SK-MEL-5 (cell line): Measurements from ENCODE around the gene FNDC8. TPM values are rescaled to one million over a fixed set of nuclear protein-coding genes. Genes with fewer than 3 reads are reported as not detected.
"Not testable (repeated sequence)": the region's sequence is repeated elsewhere in the genome, so short reads cannot be mapped to it uniquely, and the experiment has no call there.

Experiments
- DNase-seq: peaks from one replicate; pipeline ENCODE4 v3.0.0-alpha.2; 2016; ENCODE audit warnings: low read depth, low spot score
- in situ Hi-C: cut with HindIII; loops from 2 replicates; pipeline ENCODE4 v1.10.0; 2016; ENCODE audit warnings: low sequenced_read_pairs, high pct_unique_total_duplicates, low pct_unique_long_range_greater_than_20kb
- total RNA-seq: library from RNA; depleted of rRNA; stranded (reverse); fragments of >200 nt; shearing (Covaris generic); gene quantifications from 2 replicates; pipeline ENCODE4 v1.2.3, GENCODE V29; 2014

FNDC8 gene
- total RNA-seq, 1 experiment from 2014 or later, result not detected

- DNase-seq, result peak; percentile 75
- in situ Hi-C loops, result no loop called here
These were observed 32.4 kb upstream of the FNDC8 start for GRCh38 chr17:35088881-35089585.

DNA sequence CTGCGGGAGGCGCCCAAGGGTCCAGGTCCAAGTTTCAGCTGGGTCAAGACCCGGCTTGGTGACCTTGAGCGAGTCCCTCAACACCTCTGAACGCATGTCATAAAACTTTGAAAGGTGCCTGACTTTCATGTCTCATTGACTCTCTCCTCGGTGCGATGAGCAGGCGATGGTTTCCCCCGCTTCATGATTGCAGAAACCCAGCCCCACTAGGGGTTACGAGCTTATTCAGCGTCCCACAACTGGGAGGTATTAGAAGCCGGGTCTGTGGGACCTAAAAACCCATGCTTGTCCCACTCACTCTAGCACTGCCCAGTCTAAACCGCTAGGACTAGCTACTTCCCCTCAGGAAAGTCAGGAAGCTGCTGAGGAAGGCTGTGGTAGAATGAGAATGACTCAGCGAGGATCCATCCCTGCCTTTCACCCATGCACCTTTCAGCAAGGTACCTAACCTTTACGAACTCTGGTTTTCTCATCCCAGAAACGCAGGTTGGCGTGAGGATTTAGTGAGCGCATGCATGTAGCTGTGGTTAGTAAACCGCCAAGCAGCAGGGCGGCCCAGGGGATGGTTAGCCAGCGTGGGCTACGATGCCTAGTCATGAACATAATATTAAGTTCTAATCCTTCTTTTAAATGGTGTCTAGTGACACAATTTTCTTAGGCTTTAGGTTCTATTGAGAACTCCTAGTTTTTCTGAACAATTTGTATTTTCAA is 31.7 kb upstream of the FNDC8 start:
- in situ Hi-C loops, result no loop called here
- DNase-seq, result peak; percentile 48

DNA sequence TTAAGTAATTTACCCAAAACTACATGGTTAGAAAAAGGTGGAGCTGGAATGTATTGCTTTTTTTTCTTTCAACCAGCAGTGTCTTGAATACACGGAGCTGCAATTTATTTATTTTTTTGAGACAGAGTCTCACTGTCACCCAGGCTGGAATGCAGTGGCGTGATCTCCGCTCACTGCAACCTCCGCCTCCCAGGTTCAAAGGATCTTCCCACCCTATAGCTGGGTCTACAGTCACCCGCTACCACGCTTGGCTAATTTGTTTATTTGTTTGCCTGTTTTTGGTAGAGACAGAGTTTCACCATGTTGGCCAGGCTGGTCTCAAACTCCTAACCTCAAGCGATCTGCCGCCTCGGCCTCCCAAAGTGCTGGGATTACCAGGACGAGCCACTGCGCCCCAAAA is 30.7 kb upstream of the FNDC8 start:
- DNase-seq, in situ Hi-C loops: not testable (repeated sequence)

GRCh38 chr17:35094902-35095301 is 26.5 kb upstream of the FNDC8 start:
- in situ Hi-C loops, result no loop called here
- peak; percentile 52 for DNase-seq

DNA sequence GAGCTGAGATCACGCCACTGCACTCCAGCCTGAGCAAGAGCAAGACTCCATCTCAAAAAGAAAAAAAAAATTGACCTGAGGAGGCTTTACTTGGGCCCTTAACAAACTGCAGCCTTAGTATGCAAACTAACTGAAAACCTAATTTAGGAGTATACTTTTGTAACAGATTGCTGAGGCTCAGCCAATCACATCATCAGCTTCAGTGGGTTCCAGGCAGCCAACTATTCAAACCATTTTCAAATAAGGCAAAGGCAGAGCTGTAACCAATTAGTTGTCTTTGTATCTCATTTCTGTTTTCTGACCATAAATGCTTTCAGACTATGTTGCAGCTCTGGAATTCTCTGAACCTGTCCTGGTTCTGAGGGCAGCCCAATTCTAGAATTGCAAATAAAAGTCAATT is 25.7 kb upstream of the FNDC8 start:
- DNase-seq, result no peak
- in situ Hi-C loops, result no loop called here

DNA sequence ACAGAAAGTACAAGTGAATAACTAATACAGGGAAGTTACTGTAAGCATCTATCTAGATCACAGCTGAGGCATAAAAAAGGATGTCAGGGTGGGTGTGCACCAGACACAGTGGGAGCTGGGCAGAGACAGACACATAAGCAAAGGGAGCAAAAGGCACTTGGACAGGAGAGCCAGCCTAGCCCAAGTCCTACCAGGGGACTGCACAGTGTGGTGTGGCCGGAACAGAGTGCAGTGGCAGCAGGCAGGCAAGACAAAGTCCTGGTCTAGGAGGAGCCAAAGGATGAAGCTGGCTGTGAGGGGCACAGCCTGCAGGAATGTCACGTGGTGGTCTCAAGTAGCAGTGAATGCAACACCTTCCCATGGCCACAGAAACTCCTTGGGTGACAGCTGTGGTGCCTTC is 23.6 kb upstream of the FNDC8 start:
- in situ Hi-C loops, result no loop called here
- DNase-seq, result no peak

- in situ Hi-C loops, result no loop called here
- no peak for DNase-seq
These were observed 21.5 kb upstream of the FNDC8 start for GRCh38 chr17:35099908-35100307.

GRCh38 chr17:35101036-35101435 is 20.4 kb upstream of the FNDC8 start:
- in situ Hi-C loops, result no loop called here
- DNase-seq, result no peak

- in situ Hi-C loops, result no loop called here
These were observed 19.7 kb upstream of the FNDC8 start for GRCh38 chr17:35101725-35102124.

DNA sequence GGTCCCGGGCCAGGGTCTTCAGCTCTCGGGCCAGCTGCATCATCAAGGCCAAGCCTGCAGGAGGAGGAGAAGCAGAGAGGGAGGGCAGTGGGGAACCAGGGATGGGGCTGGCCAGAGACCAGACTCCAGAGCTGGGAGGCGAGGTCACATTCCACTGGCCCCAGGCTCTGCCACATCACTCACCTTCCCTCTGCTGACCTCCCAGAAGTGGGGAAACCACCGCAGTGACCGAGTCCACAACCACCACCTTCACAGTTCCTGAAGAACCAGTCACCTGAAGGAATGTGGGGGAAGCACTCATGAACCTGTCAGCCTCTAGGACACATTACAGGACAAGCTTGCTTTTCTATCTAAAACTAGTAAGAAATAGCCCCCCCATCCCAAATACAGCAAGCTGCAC is 18.1 kb upstream of the FNDC8 start:
- in situ Hi-C loops, result no loop called here

More at GRCh38 chr17:35101725-35102124, 19.7 kb upstream of the FNDC8 start:
- no peak for DNase-seq

GRCh38 chr17:35104844-35105450 is 16.5 kb upstream of the FNDC8 start:
- in situ Hi-C loops, result no loop called here
- no peak for DNase-seq

More for the DNA sequence above, 18.1 kb upstream of the FNDC8 start:
- DNase-seq, result no peak

DNA sequence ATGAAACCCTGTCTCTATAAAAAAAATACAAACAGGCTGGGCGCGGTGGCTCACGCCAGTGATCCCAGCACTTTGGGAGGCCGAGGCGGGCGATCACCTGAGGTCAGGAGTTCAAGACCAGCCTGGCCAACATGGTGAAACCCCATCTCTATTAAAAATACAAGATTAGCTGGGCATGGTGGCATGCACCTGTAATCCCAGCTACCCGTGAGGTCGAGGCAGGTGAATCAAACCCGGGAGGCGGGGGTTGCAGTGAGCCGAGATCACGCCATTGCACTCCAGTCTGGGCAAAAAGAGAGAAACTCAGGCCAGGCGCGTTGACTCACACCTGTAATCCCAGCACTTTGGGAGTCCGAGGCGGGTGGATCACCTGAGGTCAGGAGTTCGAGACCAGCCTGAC is 10.6 kb upstream of the FNDC8 start:
- in situ Hi-C loops, DNase-seq: not testable (repeated sequence)

GRCh38 chr17:35116845-35117244 is 4.6 kb upstream of the FNDC8 start:
- no peak for DNase-seq
- in situ Hi-C loops, result no loop called here

DNA sequence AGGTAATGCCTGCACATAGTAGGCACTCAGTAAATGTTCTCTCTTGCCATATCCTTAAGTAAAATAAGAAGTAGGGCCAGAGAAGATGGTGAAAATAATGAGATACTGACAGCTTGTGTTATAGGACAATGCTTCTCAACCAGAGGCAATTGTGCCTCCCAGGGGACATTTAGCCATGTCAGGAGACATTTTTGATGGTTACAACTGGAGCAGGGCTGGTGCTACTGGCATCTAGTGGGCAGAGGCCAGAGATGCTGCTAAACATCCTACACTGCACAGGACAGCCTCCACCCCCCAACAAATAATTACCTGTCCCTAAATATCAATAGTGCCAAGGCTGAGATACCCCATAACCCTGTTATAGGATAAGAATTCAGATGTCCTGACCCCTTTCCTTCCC is 3.4 kb upstream of the FNDC8 start:
- in situ Hi-C loops, result no loop called here
- peak; percentile 65 for DNase-seq

DNA sequence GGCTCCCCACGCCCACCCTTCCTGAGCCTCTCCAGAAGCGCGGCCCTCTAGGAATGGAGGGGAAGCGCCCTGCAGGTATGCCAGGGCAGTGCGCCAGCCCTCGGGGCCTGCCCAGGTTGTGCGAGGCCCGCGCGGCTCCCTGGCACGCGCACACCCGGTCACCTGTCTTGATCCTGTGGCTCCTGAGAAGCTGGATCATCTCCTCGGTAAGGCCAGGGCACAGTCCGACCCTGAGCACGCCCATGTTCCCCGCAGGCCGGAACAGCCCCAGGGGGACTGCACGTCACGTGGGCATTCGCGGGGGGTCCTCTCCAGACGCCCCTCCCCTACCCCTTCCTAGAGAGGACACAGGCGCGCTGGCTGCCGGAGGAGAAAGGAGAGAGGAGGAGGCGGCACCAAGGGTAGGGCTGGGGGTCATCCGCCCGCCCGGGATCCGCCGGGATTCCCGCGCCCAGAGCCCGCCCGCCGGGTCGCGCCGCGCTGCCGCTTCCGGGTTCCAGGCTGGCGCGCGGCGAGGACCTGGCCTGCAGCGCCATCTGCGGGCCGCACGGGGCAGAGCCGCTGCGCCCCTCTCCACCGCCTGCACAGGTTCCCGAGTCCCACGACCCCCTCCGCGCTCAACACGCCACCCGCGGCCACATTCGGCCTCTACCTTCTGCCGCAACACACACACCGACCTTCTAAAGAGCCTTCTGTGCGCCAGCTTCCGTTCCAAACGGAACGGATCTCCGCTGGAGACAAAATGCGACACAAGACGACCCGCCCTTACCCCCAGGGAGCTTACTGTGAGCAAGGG is 1.8 kb upstream of the FNDC8 start, which contains the start of gene RAD51D:
Gene RAD51D, minus strand, starts transcription at position 491 of the 796 bp plus-strand sequence. Its CDS starts 247 bp downstream, at position 244.
- in situ Hi-C loops, result no loop called here
- peak; percentile 69 for DNase-seq

- in situ Hi-C loops, result no loop called here
- DNase-seq, result no peak
These were observed 6.5 kb downstream of the FNDC8 start for GRCh38 chr17:35127751-35128514.
